Mucosa of rectum (tissue), 2 donors: ENCODE data around the gene HSPA1A.
"Not testable (repeated sequence)": the region's sequence is repeated elsewhere in the genome, so short reads cannot be mapped to it uniquely, and the experiment has no call there.

Experiments
- H3K27ac ChIP-seq, 2 donors: one replicate each; pipeline ENCODE4 v1.7.0; 2013; ENCODE audit warnings: inconsistent platforms in 2 of 2, low read depth in 2 of 2, low read length in 2 of 2
- H3K27me3 ChIP-seq, 2 donors: one replicate each; pipeline ENCODE4 v1.7.0; 2013; ENCODE audit warnings: low read length in 2 of 2; ENCODE audit not compliant: control insufficient read depth in 2 of 2, insufficient read depth in 2 of 2
- H3K36me3 ChIP-seq, 2 donors: one replicate each; pipeline ENCODE4 v1.7.0; 2013; ENCODE audit warnings: low read length in 2 of 2; ENCODE audit not compliant: control insufficient read depth in 2 of 2, insufficient read depth in 2 of 2
- H3K4me1 ChIP-seq, 2 donors: one replicate each; pipeline ENCODE4 v1.7.0; 2013; ENCODE audit warnings: low read length in 2 of 2, mild to moderate bottlenecking in 1 of 2; ENCODE audit not compliant: control insufficient read depth in 2 of 2, insufficient read depth in 2 of 2
- H3K4me3 ChIP-seq, 2 donors: one replicate each; pipeline ENCODE4 v1.7.0; 2013; ENCODE audit warnings: low read length in 2 of 2
- H3K9ac ChIP-seq, 2 donors: one replicate each; pipeline ENCODE4 v1.7.0; 2013; ENCODE audit warnings: low read length in 2 of 2, low read depth in 1 of 2, mild to moderate bottlenecking in 1 of 2
- H3K9me3 ChIP-seq, 2 donors: one replicate each; pipeline ENCODE4 v1.7.0; 2013; ENCODE audit warnings: low read length in 2 of 2; ENCODE audit not compliant: control insufficient read depth in 2 of 2
- donor health status: healthy.
- donor health status: Normal muscosa, but diverticular disease.

Gene HSPA1A

GRCh38 chr6:31850765-31851484, 35.6 kb downstream of the HSPA1A start:
- Histone ChIP-seq H3K36me3 (no peaks in the 10 kb centered on the region), H3K9ac (no peak overlapping the region), H3K9me3 (no peaks in the 10 kb centered on the region), H3K4me1 (no peaks in the 10 kb centered on the region), H3K27ac (no peak overlapping the region), H3K4me3 (no peak overlapping the region), H3K27me3 (no peaks in the 10 kb centered on the region)

- H3K36me3 ChIP-seq = no peaks in the 10 kb centered on the region
- H3K9me3 ChIP-seq = no peaks in the 10 kb centered on the region
- H3K4me1 ChIP-seq = no peaks in the 10 kb centered on the region
- H3K27ac ChIP-seq = no peak overlapping the region
- H3K9ac ChIP-seq = no peak overlapping the region
- no peak overlapping the region for H3K4me3 ChIP-seq
- H3K27me3 ChIP-seq = no peaks in the 10 kb centered on the region
Observed at GRCh38 chr6:31851485-31851832, 36.1 kb downstream of the HSPA1A start.

- H3K4me3 ChIP-seq, H3K9me3 ChIP-seq, H3K27me3 ChIP-seq, H3K9ac ChIP-seq, H3K36me3 ChIP-seq, H3K4me1 ChIP-seq, H3K27ac ChIP-seq: not testable (repeated sequence)
Observed at GRCh38 chr6:31851980-31852718, 36.8 kb downstream of the HSPA1A start.

GRCh38 chr6:31857774-31858173, 42.4 kb downstream of the HSPA1A start:
- not testable (repeated sequence) for H3K9me3 ChIP-seq, H3K4me3 ChIP-seq, H3K27ac ChIP-seq, H3K27me3 ChIP-seq, H3K9ac ChIP-seq, H3K4me1 ChIP-seq
- H3K36me3 ChIP-seq = peaks cover 19 to 32% of the 10 kb centered on the region in 2 donors

GRCh38 chr6:31858707-31859106, 43.4 kb downstream of the HSPA1A start:
- Histone ChIP-seq H3K4me1 (peaks cover 9% of the 10 kb centered on the region in 2 donors), H3K36me3 (peaks cover 22 to 33% of the 10 kb centered on the region in 2 donors), H3K9ac (no peak overlapping the region), H3K27ac (no peak overlapping the region), H3K9me3 (no peaks in the 10 kb centered on the region), H3K27me3 (no peaks in the 10 kb centered on the region), H3K4me3 (no peak overlapping the region)

- Histone ChIP-seq H3K27ac (no peak overlapping the region), H3K4me3 (no peak overlapping the region), H3K9me3 (no peaks in the 10 kb centered on the region), H3K36me3 (peaks cover 26 to 38% of the 10 kb centered on the region in 2 donors), H3K4me1 (peaks cover 9% of the 10 kb centered on the region in 2 donors), H3K27me3 (no peaks in the 10 kb centered on the region), H3K9ac (no peak overlapping the region)
Observed at GRCh38 chr6:31859923-31860322, 44.6 kb downstream of the HSPA1A start.

GRCh38 chr6:31860349-31860748, 45.0 kb downstream of the HSPA1A start:
- no peak overlapping the region for H3K27ac ChIP-seq
- H3K9me3 ChIP-seq = no peaks in the 10 kb centered on the region
- H3K4me1 ChIP-seq = peaks cover 9% of the 10 kb centered on the region in 2 donors
- no peak overlapping the region for H3K4me3 ChIP-seq
- no peak overlapping the region for H3K9ac ChIP-seq
- peaks cover 30 to 42% of the 10 kb centered on the region in 2 donors for H3K36me3 ChIP-seq
- no peaks in the 10 kb centered on the region for H3K27me3 ChIP-seq

GRCh38 chr6:31861150-31861549, 45.8 kb downstream of the HSPA1A start:
- Histone ChIP-seq H3K4me3 (no peak overlapping the region), H3K27ac (no peak overlapping the region), H3K9ac (no peak overlapping the region)

GRCh38 chr6:31861919-31862343, 46.6 kb downstream of the HSPA1A start:
- Histone ChIP-seq H3K9me3 (no peaks in the 10 kb centered on the region), H3K27me3 (no peaks in the 10 kb centered on the region), H3K36me3 (peaks cover 41 to 50% of the 10 kb centered on the region in 2 donors), H3K4me3 (peak overlapping the region; percentile 89 to 90), H3K9ac (peak overlapping the region; percentile 80 to 85), H3K27ac (peak overlapping the region in 1 of 2 donors; percentile 87), H3K4me1 (peaks cover 9% of the 10 kb centered on the region in 2 donors)

More at GRCh38 chr6:31861150-31861549, 45.8 kb downstream of the HSPA1A start:
- Histone ChIP-seq H3K9me3 (no peaks in the 10 kb centered on the region), H3K36me3 (peaks cover 38 to 49% of the 10 kb centered on the region in 2 donors), H3K4me1 (peaks cover 9% of the 10 kb centered on the region in 2 donors), H3K27me3 (no peaks in the 10 kb centered on the region)
